Activated CD4-positive, alpha-beta T cell treated with anti-CD3 and anti-CD28 coated beads, Interleukin-2, amount 50 U/mL, for 4 hours (primary cell): ENCODE data around the gene KHDC4.

Experiments
- DNase-seq, 2 experiments: peaks; one replicate each; pipeline ENCODE4 v3.0.0-alpha.2; 2020

KHDC4 gene

DNA sequence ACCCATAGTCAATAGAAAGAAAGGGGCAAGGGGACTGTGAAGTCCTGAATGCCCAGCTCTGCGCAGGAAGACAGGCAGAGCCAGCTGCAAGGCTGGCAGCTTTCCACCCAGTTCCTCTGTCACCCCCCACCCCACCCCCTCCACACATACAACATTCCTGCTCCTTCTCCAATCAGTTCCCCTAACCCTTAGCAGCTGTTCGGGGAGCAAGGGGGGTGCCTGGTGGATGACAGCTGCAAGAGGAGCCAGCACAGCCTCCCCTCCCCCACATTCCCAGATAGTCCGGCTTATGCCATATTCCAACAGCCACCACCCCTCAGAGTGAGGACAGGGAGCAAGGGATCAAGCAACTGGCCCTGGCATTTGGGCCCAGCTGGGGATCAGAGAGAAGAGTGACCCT, 34.5 kb upstream of the KHDC4 start:
- no peak for DNase-seq

DNA sequence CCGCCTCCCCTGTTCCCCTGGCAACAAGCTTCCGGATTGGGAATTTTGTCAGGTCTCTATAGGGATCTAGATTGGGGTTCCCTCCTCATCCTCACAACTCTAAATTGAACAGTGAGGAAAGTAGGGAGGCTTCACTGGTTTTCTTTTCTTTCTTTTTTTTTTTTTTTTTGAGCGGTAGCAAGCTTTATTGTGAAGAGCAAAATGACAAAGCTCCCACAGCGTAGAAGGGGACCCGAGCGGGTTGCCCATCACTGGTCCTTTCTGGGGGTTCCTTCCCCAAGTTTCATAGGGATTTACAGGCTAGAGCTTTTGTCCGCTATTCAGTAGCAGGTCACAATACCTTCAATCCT, 33.8 kb upstream of the KHDC4 start:
- no peak for DNase-seq

DNA sequence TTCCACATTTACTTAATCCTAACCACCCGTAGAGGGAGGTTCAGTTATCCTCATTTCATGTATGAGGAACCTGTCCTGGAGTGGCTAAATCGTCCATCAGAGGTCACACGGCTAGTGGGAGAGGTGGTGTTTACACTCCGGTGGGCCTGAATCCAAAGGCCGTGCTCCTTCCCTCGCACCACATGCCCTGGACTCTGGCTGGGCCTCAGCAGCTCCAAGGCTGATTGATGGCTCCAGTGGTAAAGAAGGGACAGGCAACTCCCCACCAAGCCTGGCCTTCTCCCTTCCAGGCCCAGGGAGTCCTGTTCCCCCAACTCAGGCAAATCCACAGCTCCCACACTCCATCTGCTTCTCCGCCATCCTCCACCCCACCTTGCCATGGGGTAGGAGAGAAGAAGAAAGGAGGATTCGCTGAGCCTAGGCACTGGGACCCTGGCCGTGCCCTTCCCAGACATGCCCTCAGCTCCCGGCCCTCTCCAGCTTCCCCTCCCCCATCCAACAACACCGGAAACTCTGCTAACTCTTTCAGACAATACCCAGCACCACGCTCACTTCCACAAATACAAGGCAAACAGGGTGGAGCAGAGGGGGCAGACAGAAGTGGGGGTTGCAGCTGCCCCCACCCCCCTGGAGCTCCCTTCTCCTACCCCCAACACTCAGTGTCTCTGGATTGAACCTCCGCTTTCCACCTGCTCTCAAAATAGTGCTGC, 33.3 kb upstream of the KHDC4 start:
- DNase-seq: no peak

DNA sequence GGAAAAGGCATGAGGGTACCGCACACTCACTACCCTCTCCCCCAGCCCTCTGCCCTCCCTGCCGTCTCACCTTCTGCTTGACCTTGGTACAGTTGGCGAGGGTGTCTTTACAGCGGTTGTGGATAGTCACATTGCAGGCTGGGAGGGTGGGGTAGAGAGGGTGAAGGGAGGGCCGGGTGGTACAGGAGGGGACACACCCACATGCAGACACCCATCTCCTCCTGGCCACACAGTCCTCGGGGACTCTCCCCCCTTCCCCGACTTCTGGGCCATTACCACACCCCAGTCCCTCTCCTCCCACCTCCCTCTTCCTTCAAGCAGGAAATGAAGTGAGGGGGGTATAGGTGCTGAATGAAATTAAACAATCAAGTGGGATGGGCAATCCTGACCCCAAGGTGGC, 32.5 kb upstream of the KHDC4 start:
- no peak for DNase-seq

DNA sequence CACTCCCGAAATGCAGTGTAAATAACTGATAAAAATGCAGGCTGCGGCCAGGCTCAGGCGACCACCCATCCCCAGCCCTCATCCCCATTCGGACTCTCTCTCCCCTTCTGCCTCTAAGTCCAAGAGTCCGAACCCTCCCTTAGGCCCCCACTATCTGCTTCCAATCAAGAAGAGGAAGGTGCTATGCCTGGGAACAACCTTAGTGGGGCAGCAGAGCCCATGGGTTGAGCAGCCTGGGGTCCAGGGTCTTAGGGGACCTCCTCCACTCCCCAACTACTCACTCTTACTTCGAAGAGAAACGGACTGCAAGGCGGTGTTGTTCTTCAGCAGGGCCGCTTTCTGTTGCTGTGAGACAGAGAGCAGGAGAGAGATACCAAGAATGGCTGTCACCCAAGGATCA, 31.9 kb upstream of the KHDC4 start:
- DNase-seq: no peak

DNA sequence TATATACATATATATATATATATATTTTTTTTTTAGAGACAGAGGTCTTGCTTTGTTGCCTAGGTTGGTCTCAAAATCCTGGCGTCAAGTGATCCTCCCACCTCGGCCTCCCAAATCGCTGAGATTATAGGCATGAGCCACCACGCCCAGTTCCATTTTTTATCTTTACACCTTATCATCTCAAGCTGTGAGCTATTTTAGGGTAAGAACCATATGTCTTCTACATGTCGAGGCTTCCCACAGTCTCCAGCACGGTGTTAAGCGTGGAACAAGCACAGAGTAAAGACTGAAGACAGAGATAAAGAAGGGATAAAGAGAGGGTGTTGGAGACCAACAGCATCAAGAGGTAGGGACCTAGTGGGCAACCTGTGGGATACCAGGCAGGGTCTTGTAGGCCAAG, 30.0 kb upstream of the KHDC4 start:
- no peak for DNase-seq

DNA sequence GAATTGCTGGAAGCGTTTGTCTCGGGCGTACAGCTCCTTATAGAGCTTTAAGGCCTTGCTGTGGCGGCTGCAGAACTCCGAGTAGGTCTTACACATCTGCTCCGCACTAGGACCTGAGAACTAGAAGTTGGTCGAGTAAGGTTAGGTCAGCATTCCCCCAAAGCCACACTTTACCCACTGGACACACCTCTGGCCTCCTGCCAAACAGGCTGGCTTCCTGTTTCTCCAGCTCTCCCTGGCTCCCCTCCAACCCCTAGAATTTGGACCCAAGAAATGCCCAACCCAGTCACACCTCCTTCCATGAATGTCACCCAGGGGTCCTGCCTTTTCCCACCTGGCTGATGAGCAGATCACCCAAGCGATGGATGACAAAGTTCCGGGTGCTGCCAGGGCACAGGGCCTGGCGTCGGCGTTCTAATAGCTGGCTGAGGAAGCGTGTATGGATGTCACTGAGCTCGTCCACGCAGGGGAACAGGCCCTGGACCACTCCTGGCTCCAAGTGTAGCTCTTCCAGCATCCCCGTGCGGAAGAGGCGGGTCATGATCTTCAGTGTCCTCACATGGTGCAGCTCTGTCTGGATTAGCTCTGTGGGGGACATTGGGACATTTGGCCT, 28.5 kb upstream of the KHDC4 start:
- DNase-seq: no peak

DNA sequence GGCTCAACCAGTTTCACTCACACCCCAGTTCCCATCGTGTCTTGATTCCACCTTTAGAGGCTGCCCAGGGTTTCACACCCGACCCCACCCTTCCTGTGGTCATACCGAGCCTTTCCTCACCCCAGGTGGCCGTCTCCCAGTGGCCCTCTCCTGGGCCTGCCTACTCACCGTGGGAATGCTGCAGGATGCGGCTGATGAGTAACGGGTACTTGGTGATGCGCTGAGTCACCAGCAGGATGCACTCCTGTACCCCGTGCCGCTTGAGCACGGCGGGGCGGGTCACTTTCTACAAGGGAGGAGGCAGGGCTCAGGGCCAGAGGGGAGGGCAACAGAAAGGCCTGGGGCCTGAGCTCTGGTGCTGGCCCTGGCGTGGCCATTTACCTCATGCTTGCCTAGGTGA, 27.7 kb upstream of the KHDC4 start:
- no peak for DNase-seq

DNA sequence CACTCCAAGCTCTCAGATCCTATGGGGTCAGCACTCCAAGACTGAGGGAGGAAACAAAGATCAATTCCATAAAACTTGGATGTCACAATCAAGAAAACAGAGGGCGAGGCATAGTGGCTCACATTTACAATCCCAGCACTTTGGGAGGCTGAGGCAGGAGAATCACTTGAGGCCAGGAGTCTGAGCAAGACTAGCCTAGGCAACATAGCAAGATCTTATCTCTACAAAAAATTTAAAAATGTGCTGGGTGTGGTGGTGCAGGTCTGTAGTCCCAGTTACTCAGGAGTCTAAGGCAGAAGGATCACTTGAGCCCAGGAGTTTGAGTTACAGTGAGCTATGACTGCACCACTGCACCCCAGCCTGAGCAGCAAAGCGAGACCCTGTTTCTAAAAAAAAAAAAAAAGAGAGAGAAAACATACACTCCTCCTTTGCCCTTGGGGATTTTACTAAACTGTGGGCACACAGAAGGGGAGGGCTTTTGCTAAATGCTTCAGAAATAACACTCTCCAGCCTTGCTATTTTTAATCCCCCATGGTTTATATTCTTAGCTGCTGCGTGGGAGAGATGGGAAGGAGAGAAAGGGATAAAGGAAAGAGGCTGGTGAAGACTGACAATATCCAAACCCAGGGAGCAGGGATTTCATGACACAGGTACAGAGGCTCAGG, 26.0 kb upstream of the KHDC4 start:
- DNase-seq: no peak

DNA sequence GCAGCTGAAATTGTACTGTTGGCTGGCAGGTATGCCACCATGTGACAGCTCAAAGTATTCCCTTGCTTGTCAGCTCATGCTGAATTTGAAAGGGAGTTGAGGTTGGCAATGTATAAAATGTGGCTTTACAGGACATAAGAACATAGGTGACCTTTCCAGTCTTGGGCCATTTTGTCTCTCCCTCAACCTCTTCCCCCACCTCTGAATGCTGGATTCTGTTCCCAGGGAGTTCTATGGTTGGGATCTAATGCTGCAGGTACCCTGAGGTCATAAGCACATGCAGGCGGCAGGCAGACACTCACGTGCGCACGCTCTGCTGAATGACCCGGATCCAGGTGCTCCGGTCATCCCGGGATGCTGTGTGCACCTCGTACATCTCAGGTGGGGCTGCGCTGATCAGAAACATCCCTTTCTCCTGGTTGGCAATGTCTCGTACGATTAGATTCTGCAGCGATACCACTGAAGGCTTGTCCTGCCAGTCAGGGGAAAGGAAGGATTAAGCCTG, 23.2 kb upstream of the KHDC4 start:
- no peak for DNase-seq

DNA sequence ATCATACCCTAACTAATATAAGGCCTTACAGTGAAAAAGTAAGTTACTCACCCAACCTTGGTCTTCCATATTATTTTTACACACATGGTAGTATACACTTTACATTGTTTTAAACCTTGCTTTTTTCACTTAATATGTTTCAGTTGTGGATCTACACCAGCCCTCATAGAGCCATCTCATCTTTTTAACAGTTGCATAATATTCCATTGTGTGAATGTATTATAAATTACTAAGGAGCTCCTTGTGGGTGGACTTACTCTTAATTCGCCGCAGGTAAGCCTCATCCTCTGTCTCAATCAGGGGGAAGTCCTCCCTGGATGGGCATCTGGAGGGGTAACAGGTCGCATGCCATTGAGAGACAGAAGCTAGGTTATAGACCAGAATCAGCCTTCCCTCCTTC, 20.4 kb upstream of the KHDC4 start:
- no peak for DNase-seq

DNA sequence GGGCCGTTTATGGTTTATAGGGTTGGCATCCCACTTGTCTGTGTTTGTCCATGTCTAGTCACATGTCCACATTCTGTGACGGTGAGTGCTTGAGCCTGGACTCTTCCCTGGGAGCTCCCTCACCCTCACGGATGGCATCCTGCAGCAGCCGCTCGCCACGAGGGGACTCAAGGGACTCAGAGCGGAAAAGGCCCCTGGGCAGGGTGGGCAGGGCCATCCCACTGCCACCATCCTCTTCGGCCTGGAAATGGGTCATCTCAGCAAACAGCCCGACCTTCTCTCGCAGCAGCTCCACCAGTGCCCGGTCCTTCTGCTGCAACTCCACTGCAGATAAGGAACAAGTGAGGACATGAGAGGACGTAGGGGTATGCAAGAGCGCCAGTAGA, 18.3 kb upstream of the KHDC4 start:
- no peak for DNase-seq

DNA sequence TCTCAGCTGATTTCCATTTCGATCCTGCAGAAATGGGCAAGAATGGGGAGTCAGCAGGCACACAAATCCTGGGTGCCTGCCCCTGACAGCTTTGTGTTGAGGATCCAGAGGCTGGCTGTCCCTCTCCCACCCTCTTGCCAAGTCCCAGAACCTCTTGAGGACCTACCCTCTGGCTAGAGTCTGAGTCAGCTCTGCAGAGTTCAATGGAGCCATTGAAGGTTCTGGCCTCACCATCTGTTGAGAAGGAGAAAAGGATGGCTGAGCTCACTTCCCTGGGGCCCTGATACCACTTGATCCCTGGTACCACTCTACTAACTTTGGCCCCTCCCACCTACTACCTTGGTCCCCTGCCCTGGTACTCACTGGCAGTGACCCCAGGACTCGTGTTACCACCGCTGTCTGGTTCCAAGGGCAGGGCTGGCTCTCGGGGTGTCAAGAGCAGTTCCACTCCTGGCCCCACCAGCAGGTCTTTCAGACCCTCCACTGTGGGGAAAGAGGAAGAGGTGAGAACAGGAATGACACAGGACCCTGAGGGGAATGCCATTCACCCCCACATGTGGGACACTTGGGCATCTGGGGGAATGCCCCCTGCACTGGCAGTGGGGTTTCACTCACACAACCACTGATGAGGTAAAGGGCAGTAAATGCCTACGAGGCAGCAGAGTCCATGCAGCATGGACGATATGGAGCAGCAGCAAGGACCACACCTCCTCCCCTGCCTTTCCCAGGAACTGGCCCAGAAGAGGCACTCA, 17.7 kb upstream of the KHDC4 start:
- no peak for DNase-seq

DNA sequence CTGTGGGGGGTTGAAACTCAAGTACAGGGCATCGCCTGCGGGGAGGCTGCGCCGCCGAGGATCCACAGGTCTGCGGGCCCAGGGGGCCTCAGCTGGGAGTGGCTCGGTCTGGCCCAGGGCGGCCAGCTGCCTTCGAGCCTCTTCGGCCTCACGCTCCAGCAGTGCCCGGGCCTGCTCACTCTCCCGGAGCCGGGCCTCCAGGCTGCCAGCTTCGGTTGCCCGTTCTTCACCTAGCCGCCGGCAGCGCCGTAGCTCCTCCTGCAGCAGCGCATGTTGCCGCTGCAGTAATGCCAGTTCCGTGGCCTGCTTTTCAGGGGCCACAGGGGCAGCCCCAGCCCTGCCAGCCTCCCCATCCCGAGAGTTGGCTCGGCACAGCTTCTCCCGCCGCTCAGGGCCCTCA, 16.6 kb upstream of the KHDC4 start:
- DNase-seq: no peak

DNA sequence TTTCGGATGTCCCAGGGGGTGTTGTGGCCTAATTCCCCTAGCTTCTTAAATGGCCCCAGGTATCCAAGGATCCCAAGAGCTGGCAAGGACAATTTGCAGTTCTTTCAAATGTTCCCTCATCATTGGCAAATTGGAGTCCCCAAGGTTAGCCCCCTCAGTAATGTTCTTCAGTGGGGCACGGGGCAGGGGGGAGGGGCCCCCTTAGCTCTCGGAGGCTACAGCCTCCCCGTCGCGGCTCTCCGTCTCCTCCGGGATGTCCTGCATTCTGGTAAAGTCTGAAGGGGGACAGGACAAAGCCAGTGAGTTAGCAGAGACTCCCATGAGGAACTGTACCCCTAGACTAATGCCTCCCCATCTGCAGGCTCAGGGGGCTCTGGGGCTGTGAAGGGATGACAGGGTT, 13.5 kb upstream of the KHDC4 start:
- no peak for DNase-seq

DNA sequence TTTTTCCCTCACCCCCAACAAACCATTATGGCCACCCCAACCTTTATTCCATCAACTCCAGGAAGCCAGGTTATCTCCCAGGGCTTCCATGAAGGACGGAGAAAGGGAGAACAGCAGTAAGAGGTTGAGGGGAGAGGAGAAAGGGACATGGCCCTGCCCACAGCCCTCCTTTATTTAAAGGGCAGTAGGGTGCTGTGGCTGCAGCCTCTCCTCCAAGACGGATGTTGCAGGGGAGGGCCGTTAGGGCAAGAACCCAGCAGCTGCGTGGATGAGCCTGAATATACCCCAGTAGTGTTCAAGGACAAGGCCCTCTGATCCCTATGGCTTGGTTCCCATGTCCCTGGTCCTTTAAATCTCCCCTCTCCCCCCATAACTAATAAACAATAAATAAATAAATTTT, 13.1 kb upstream of the KHDC4 start:
- DNase-seq: no peak

DNA sequence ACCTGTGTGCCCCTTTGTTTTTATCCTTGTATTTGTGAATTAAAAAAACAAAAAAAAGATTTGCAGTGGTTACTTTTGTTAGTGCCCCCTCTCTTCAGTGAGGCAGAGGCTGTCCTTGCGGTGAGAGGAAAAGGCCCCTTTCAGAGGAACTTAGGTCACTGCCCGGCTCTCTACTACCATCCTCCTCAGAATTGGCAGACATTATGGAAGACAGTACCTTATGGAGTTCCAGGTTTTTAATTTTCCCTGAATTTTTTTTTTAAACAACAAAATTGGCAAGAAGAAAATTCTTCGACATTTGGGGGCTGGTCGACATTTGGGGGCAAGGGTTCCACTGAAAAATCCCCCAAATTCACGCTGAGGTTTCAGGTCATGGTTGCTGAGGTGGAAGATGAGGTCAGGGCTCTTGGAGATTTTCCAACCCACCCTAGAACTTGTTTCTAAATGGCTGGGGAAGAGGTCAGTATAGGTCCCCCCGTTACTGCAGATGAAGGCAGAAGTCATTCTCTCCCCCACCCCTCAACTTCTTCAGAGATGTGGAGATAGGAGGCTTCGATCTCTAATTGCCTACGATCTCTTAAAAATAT, 12.5 kb upstream of the KHDC4 start:
- DNase-seq: no peak

DNA sequence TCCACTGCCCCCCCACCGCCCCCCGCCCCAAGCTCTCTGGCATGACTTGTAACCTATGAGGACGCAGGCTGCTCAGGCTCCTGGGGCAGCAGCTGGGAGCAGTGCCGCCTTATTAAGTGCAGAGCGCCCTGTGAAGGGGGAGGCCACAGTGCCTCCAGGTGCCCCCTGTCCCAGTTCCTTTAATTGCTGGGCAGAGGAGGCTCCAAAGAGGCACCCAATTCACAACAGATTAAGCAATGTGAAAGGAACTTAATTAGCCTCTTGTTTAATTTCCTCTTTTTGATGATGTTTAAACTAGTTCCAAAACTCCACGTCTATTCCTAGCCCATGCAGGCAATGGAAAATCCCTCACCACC, 10.2 kb upstream of the KHDC4 start:
- DNase-seq: no peak

DNA sequence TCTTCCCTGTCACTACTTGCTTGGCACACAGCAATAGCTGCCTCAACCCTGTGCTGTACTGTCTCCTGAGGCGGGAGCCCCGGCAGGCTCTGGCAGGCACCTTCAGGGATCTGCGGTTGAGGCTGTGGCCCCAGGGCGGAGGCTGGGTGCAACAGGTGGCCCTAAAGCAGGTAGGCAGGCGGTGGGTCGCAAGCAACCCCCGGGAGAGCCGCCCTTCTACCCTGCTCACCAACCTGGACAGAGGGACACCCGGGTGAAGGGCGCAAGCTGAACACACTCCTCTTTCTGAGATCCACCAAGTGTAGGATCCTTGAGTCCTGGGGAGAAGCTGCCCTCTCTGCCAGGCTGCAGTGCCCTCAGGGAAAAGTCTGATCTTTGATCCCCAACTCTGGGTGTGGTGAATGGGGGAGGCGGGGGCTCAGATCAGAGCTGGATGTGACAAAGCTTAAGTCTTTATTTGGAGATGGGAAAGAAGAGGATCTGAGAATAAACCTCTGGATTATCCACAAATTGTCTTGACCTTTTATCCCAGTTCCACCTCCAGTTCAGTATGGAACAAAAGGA, 8.4 kb upstream of the KHDC4 start:
- no peak for DNase-seq

DNA sequence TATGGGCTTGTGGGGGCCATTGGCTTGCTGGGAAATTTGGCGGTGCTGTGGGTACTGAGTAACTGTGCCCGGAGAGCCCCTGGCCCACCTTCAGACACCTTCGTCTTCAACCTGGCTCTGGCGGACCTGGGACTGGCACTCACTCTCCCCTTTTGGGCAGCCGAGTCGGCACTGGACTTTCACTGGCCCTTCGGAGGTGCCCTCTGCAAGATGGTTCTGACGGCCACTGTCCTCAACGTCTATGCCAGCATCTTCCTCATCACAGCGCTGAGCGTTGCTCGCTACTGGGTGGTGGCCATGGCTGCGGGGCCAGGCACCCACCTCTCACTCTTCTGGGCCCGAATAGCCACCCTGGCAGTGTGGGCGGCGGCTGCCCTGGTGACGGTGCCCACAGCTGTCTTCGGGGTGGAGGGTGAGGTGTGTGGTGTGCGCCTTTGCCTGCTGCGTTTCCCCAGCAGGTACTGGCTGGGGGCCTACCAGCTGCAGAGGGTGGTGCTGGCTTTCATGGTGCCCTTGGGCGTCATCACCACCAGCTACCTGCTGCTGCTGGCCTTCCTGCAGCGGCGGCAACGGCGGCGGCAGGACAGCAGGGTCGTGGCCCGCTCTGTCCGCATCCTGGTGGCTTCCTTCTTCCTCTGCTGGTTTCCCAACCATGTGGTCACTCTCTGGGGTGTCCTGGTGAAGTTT, 7.8 kb upstream of the KHDC4 start:
- DNase-seq: no peak

DNA sequence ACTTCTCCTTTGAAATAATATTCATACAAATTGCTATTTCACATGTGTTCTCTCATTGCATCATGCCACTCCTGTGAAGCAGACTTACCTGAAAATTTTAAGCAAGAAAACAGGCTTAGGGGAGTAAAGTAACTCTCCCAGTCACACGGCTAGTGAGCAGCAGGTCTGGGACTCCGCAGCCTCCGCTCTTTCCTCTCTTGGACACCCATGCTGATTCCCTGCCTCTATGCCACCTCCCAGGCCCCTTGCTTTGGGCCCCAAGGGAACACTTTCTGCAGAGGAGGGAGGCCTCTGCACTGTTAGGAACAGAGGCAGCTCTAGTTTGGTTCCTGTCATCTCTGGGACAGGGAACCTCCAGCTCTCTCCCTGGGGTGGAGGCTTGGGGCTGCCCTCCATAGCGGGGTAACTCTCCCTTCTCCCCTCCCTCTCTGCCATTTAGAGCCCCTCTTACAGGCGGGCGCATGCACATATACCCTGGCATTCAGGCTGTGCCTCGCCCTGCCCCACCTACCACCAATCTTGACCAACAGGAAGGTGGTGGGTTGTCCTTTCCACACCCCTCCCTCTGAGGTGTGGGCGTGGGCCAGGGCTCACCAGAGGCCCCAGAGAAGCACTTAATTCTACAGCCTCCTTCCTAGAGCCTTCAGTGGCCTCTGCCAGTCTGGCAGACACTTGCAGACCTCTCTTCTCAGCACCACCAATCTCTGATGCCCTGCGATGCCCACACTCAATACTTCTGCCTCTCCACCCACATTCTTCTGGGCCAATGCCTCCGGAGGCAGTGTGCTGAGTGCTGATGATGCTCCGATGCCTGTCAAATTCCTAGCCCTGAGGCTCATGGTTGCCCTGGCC, 7.0 kb upstream of the KHDC4 start, which contains the start of gene RXFP4:
Gene RXFP4 (plus strand): TSS at position 646 of the 852 bp plus-strand sequence. CDS start 72 bp downstream, at position 718.
- DNase-seq: no peak
